Spleen (tissue), 7 donors: Measurements from ENCODE around the gene MUSK.

ENCODE experiments used
- CTCF ChIP-seq, 11 experiments: fragments of 200-600 bp in 7 of 11; fragments of 450-650 bp in 4 of 11; sonication (generic) in 4 of 11; IDR thresholded peaks in 8 of 11; conservative IDR thresholded peaks in 3 of 11; 1 replicate in 7 of 11; 2 replicates in 4 of 11; pipeline versions ENCODE4 v1.4.0 to v1.8.0; 2016 to 2021; ENCODE audit warnings: antibody characterized with exemption in 11 of 11, inconsistent platforms in 4 of 11, mild to moderate bottlenecking in 1 of 11
- POLR2A ChIP-seq, 3 donors: fragments of 450-650 bp; IDR thresholded peaks; one replicate each; pipeline ENCODE4 v1.5.1; 2017; ENCODE audit warnings: antibody characterized with exemption in 3 of 3, mild to moderate bottlenecking in 1 of 3
- POLR2AphosphoS5 ChIP-seq, 3 donors: sonication (generic); formaldehyde crosslinking; IDR thresholded peaks; one replicate each; pipeline ENCODE4 v1.5.1; 2017; ENCODE audit warnings: antibody characterized with exemption in 3 of 3
- donor health status: DM: no; HTN: no; CAD: no; lungs with moderate emphysema.
- donor health status: DM: no; HTN: no; CAD: no.
- donor health status: DM: no; HTN: no; CAD: no.

GRCh38 chr9:110707419-110707818, 38.8 kb downstream of the MUSK start:
- TF ChIP-seq POLR2A (IDR thresholded peaks at IDR 0.05) (no peak), CTCF (IDR thresholded peaks at IDR 0.05 in 8 of 11, conservative IDR thresholded peaks at IDR 0.05 in 3 of 11) (no peak), POLR2AphosphoS5 (IDR thresholded peaks at IDR 0.05) (no peak)
